GM18870 (cell line): ENCODE results near the gene SFTPB.
"Not testable (repeated sequence)": the region's sequence is repeated elsewhere in the genome, so short reads cannot be mapped to it uniquely, and the experiment has no call there.

Experiments used
- ATAC-seq: cut with Tn5 transposase; IDR thresholded peaks from one replicate; pipeline ENCODE4 v1.9.1; 2021; ENCODE audit warnings: moderate library complexity; ENCODE audit not compliant: unreplicated experiment

SFTPB gene

GRCh38 chr2:85678377-85678776 lies 10.4 kb upstream of the SFTPB start:
- no peak for ATAC-seq

GRCh38 chr2:85675866-85676548 lies 8.0 kb upstream of the SFTPB start:
- no peak for ATAC-seq

- no peak for ATAC-seq
Observed at GRCh38 chr2:85675427-85675826, 7.4 kb upstream of the SFTPB start.

GRCh38 chr2:85674417-85674816 lies 6.4 kb upstream of the SFTPB start:
- ATAC-seq, result no peak

GRCh38 chr2:85673716-85674375 lies 5.8 kb upstream of the SFTPB start:
- ATAC-seq, result no peak

GRCh38 chr2:85672456-85672855 lies 4.5 kb upstream of the SFTPB start:
- ATAC-seq, result no peak

GRCh38 chr2:85670416-85670815 lies 2.4 kb upstream of the SFTPB start:
- not testable (repeated sequence) for ATAC-seq

- peak; percentile 69 for ATAC-seq
Observed at GRCh38 chr2:85669549-85669948, 1.6 kb upstream of the SFTPB start.

GRCh38 chr2:85668857-85669142 lies 801 bp upstream of the SFTPB start:
- no peak for ATAC-seq

- ATAC-seq, result no peak
Observed at GRCh38 chr2:85667561-85668008, 414 bp downstream of the SFTPB start.

GRCh38 chr2:85666435-85667316 lies 1.3 kb downstream of the SFTPB start:
- no peak for ATAC-seq

- no peak for ATAC-seq
Observed at GRCh38 chr2:85666016-85666415, 2.0 kb downstream of the SFTPB start.

GRCh38 chr2:85665264-85665937 lies 2.6 kb downstream of the SFTPB start:
- no peak for ATAC-seq

- no peak for ATAC-seq
Observed at GRCh38 chr2:85663594-85664565, 4.1 kb downstream of the SFTPB start.

- no peak for ATAC-seq
Observed at GRCh38 chr2:85662899-85663593, 5.0 kb downstream of the SFTPB start.

GRCh38 chr2:85661139-85661858 lies 6.7 kb downstream of the SFTPB start:
- no peak for ATAC-seq

- no peak for ATAC-seq
Observed at GRCh38 chr2:85660725-85661124, 7.3 kb downstream of the SFTPB start.

GRCh38 chr2:85660301-85660700 lies 7.7 kb downstream of the SFTPB start:
- not testable (repeated sequence) for ATAC-seq
